Astrocyte (in vitro differentiated cells and primary cell): ENCODE results near the gene INSIG2. TPM values are rescaled to one million over a fixed set of nuclear protein-coding genes. Genes with fewer than 3 reads are reported as not detected.

Source experiments
- DNase-seq: peaks from one replicate; pipeline ENCODE4 v3.0.0-alpha.2; 2010; ENCODE audit warnings: low read depth
- FAIRE-seq: peaks from 2 replicates; lab custom pipeline; 2011; peaks lifted over from hg19 to GRCh38; lab: Jason Lieb, UNC
- H2AFZ ChIP-seq: 2 replicates; pipeline ENCODE4 v1.6.0; 2012; ENCODE audit warnings: low read depth, low read length, inconsistent platforms
- H3K27ac ChIP-seq: 2 replicates; pipeline ENCODE4 v1.5.1; 2011; ENCODE audit warnings: low read depth, low read length, inconsistent platforms
- H3K27me3 ChIP-seq: 2 replicates; pipeline ENCODE4 v1.6.0; 2011; ENCODE audit warnings: low read length, inconsistent platforms; ENCODE audit not compliant: insufficient read depth
- H3K36me3 ChIP-seq: 2 replicates; pipeline ENCODE4 v1.5.1; 2011; ENCODE audit warnings: low read length, inconsistent platforms; ENCODE audit not compliant: insufficient read depth
- H3K4me1 ChIP-seq: 2 replicates; pipeline ENCODE4 v1.5.1; 2011; ENCODE audit warnings: low read length, inconsistent platforms; ENCODE audit not compliant: insufficient read depth
- H3K4me2 ChIP-seq: 2 replicates; pipeline ENCODE4 v1.6.0; 2012; ENCODE audit warnings: low read length, inconsistent platforms
- H3K4me3 ChIP-seq: 2 replicates; pipeline ENCODE4 v1.5.1; 2011; ENCODE audit warnings: low read depth, mild to moderate bottlenecking, low read length, inconsistent platforms; ENCODE audit not compliant: insufficient read depth
- H3K79me2 ChIP-seq: 2 replicates; pipeline ENCODE4 v1.6.0; 2012; ENCODE audit warnings: mild to moderate bottlenecking, low read length, inconsistent platforms; ENCODE audit not compliant: insufficient read depth
- H3K9ac ChIP-seq: 2 replicates; pipeline ENCODE4 v1.6.0; 2012; ENCODE audit warnings: mild to moderate bottlenecking, low read length, inconsistent platforms
- H3K9me3 ChIP-seq: 2 replicates; pipeline ENCODE4 v1.5.1; 2012; ENCODE audit warnings: low read depth, mild to moderate bottlenecking, low read length, inconsistent platforms; ENCODE audit not compliant: insufficient read depth
- H4K20me1 ChIP-seq: 2 replicates; pipeline ENCODE4 v1.6.0; 2012; ENCODE audit warnings: low read length, inconsistent platforms; ENCODE audit not compliant: insufficient read depth
- H3K27ac Mint-ChIP-seq: one replicate; pipeline ENCODE4 v1.8.0; 2021; ENCODE audit warnings: mild to moderate bottlenecking, mixed read lengths; ENCODE audit not compliant: unreplicated experiment
- H3K27me3 Mint-ChIP-seq: one replicate; pipeline ENCODE4 v1.8.0; 2021; ENCODE audit warnings: low read depth, mixed read lengths; ENCODE audit not compliant: unreplicated experiment
- H3K36me3 Mint-ChIP-seq: one replicate; pipeline ENCODE4 v1.8.0; 2021; ENCODE audit warnings: low read depth, mixed read lengths; ENCODE audit not compliant: unreplicated experiment
- H3K4me1 Mint-ChIP-seq: one replicate; pipeline ENCODE4 v1.8.0; 2021; ENCODE audit warnings: low read depth, mixed read lengths; ENCODE audit not compliant: unreplicated experiment
- H3K4me3 Mint-ChIP-seq: one replicate; pipeline ENCODE4 v1.8.0; 2021; ENCODE audit warnings: mild to moderate bottlenecking, moderate library complexity, mixed read lengths; ENCODE audit not compliant: unreplicated experiment
- H3K9me3 Mint-ChIP-seq: one replicate; pipeline ENCODE4 v1.8.0; 2021; ENCODE audit warnings: mild to moderate bottlenecking, mixed read lengths; ENCODE audit not compliant: unreplicated experiment
- CTCF ChIP-seq: IDR thresholded peaks from 2 replicates; pipeline ENCODE4 v1.5.1; 2011; ENCODE audit warnings: low read depth, mild to moderate bottlenecking, inconsistent platforms, low read length, moderate library complexity; ENCODE audit not compliant: insufficient read depth
- EZH2 ChIP-seq: IDR thresholded peaks from 2 replicates; pipeline ENCODE4 v1.6.1; 2012; ENCODE audit warnings: mild to moderate bottlenecking, low read length, inconsistent platforms; ENCODE audit not compliant: insufficient read depth
- total RNA-seq: library from RNA; stranded (reverse); gene quantifications from 2 replicates; pipeline ENCODE4 v1.2.1, GENCODE V29; 2021

Gene INSIG2
- total RNA-seq, 1 donor from 2014 or later = 32.2 TPM

GRCh38 chr2:118148809-118149208 is 60.5 kb downstream of the INSIG2 start:
- TF ChIP-seq CTCF (no peak), EZH2 (no peak)
- Histone ChIP-seq H3K9me3 (no peaks in the 10 kb centered on the region), H3K27me3 (no peaks in the 10 kb centered on the region), H3K9ac (no peak overlapping the region), H3K79me2 (no peaks in the 10 kb centered on the region), H3K36me3 (no peaks in the 10 kb centered on the region), H3K4me3 (no peak overlapping the region), H4K20me1 (no peaks in the 10 kb centered on the region), H2AFZ (no peak overlapping the region), H3K4me2 (no peak overlapping the region), H3K27ac (no peak overlapping the region), H3K4me1 (no peaks in the 10 kb centered on the region)
- Mint-ChIP-seq H3K4me1 (no peaks in the 10 kb centered on the region), H3K9me3 (peaks cover 3% of the 10 kb centered on the region), H3K36me3 (no peaks in the 10 kb centered on the region), H3K27ac (no peak overlapping the region), H3K4me3 (no peak overlapping the region), H3K27me3 (peaks cover 6% of the 10 kb centered on the region)
- DNase-seq = no peak
- FAIRE-seq = no peak

- TF ChIP-seq EZH2 (no peak), CTCF (no peak)
- Histone ChIP-seq H3K4me1 (no peaks in the 10 kb centered on the region), H3K9me3 (no peaks in the 10 kb centered on the region), H3K27me3 (no peaks in the 10 kb centered on the region), H3K36me3 (no peaks in the 10 kb centered on the region), H2AFZ (no peak overlapping the region), H4K20me1 (no peaks in the 10 kb centered on the region), H3K9ac (no peak overlapping the region), H3K79me2 (no peaks in the 10 kb centered on the region), H3K27ac (no peak overlapping the region), H3K4me2 (no peak overlapping the region), H3K4me3 (no peak overlapping the region)
- peaks cover under 1% of the 10 kb centered on the region for H3K27me3 Mint-ChIP-seq
- no peaks in the 10 kb centered on the region for H3K9me3 Mint-ChIP-seq
- no peaks in the 10 kb centered on the region for H3K36me3 Mint-ChIP-seq
- no peak overlapping the region for H3K27ac Mint-ChIP-seq
- H3K4me3 Mint-ChIP-seq = no peak overlapping the region
- FAIRE-seq = no peak
- H3K4me1 Mint-ChIP-seq = no peaks in the 10 kb centered on the region
- DNase-seq = no peak
Measured at GRCh38 chr2:118150294-118150693, 62.0 kb downstream of the INSIG2 start.

- Mint-ChIP-seq H3K27ac (no peak overlapping the region), H3K4me1 (no peaks in the 10 kb centered on the region), H3K9me3 (no peaks in the 10 kb centered on the region), H3K36me3 (no peaks in the 10 kb centered on the region), H3K27me3 (no peaks in the 10 kb centered on the region), H3K4me3 (no peak overlapping the region)
- TF ChIP-seq EZH2 (no peak), CTCF (no peak)
- no peak overlapping the region for H2AFZ ChIP-seq
- H3K4me3 ChIP-seq = no peak overlapping the region
- DNase-seq = no peak
- H4K20me1 ChIP-seq = no peaks in the 10 kb centered on the region
- no peaks in the 10 kb centered on the region for H3K4me1 ChIP-seq
- no peak overlapping the region for H3K4me2 ChIP-seq
- no peaks in the 10 kb centered on the region for H3K27me3 ChIP-seq
- H3K27ac ChIP-seq = no peak overlapping the region
- no peaks in the 10 kb centered on the region for H3K36me3 ChIP-seq
- no peaks in the 10 kb centered on the region for H3K79me2 ChIP-seq
- no peak for FAIRE-seq
- H3K9ac ChIP-seq = no peak overlapping the region
- H3K9me3 ChIP-seq = no peaks in the 10 kb centered on the region
Measured at GRCh38 chr2:118151831-118152230, 63.6 kb downstream of the INSIG2 start.
